GM08714 (cell line): ENCODE data around the gene REPS1.

Experiments
- H3K4me3 ChIP-seq: fragments of 200-500 bp; sonication (Bioruptor generic); 2 replicates; pipeline ENCODE4 v1.5.1; 2014; ENCODE audit warnings: mild to moderate bottlenecking, low read length, inconsistent platforms
- ZNF274 ChIP-seq: IDR thresholded peaks from 2 replicates; pipeline ENCODE4 v1.6.1; 2012; ENCODE audit warnings: mild to moderate bottlenecking, low read depth, low read length

REPS1 gene

DNA sequence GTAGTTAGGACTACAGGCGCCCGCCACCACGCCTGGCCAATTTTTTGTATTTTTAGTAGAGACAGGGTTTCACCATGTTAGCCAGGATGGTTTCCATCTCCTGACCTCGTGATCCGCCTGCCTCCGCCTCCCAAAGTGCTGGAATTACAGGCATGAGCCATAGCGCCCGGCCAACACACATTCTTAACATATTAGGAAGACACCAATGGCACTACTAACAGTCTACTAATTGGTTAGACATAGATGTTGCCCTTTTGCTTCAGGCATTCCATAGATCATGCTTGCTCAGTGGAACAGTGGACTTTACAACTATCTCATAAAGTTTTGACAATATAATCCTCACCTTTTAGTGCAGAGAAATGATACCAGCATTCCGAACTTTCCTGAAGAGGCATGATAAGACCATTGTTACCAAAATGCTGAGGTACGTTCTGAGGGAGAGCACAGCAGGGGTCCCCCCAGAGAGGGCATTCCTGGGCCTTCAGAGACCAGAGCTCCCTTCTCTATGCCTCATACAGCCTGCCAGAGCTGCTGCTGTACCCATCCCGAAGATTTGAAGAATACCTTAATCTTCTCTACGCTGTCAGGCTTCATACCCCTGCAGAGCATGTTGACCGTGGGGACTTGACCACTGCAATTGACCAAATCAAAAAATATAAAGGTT, 102.8 kb downstream of the REPS1 start:
- no peak for TF ChIP-seq ZNF274

DNA sequence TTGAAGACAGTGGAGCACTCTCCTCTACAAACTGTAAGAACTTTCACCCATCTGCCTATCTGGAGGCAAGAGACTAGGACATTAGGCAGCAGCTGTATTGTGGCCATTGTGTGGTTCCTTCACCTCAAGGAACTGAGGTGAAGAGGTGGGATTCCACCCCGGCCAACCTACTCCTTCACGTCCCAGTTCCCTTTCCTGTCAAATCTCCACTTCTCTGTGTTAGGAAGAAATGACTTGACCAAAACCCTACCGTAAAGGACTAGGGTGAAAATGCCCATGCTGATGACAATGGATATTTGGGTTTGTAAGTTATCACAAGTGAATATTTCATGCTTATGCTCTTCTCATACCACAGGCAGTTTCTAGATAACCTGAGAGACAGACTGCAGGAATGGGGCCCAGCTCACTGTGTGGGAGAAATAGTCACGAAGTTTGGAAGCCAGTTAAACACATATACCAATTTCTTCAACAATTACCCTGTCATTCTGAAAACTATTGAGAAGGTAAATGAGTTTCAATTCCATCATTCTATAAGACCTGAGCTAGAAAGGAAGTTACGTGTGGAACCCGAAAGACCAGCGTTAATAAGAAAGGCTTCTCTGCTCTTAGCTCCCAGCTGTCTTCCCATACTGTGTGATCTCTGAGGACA, 105.6 kb downstream of the REPS1 start:
- no peak for TF ChIP-seq ZNF274
- peak overlapping the region; percentile 15; the same call in 1 of the 2 replicates for H3K4me3 ChIP-seq

More for the DNA sequence above, 102.8 kb downstream of the REPS1 start:
- H3K4me3 ChIP-seq = no peak overlapping the region

DNA sequence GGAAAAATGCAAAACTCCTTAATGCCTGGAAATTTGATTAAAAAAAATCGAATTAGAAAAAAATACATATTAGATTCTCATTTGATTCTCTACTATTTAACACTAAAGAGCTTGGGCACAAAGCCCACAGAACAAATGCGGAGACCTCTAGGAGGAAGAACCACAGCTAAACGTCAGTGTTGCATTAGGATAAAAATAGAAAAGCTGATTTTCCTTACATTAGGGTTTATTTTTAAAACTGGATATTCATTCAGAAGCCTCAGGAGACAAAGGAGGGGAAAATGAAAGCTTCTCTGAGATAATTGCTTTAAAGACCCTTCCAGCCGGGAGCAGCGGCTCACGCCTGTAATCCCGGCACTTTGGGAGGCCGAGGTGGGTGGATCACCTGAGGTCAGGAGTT, 114.9 kb downstream of the REPS1 start:
- no peak overlapping the region for H3K4me3 ChIP-seq
- TF ChIP-seq ZNF274 = no peak

DNA sequence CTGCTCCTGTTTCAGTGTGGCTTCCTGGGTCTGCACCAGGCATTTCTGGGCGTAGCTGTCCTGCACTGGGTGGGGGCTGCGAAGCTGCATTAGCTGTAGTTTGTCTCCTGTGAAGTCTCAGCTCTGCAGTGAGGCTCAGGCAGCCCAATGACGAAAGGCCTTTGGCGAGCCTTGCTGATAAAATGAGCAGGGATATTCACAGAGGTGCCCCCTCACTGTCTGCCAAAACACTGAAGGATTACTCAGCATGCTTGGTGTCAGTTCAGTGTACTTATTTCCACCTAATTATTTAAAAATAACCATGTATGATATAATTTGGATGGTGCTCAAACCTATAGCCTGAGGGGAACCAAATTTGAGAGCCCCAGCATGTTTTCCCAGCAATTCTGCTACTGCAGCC, 118.7 kb downstream of the REPS1 start:
- no peak overlapping the region for H3K4me3 ChIP-seq
- no peak for TF ChIP-seq ZNF274

DNA sequence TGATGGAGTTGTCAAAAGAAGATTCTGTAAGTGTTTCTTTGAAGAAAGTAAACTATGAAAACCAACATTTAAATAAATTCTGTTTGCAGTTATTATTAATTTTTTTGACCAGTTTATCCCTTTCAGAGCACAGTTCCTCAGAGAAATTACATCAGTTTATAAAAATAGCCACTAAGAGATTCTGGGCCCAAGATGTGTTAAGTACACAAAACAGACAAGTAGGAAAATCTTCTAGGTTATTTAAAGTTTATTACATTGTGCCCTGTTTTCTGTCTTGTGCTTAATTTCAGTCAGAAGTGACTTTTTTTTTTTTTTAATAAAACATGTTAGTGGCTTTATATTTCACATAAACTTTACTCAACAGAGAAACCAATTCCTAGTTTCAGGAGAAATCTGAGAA, 119.9 kb downstream of the REPS1 start:
- TF ChIP-seq ZNF274 = no peak

DNA sequence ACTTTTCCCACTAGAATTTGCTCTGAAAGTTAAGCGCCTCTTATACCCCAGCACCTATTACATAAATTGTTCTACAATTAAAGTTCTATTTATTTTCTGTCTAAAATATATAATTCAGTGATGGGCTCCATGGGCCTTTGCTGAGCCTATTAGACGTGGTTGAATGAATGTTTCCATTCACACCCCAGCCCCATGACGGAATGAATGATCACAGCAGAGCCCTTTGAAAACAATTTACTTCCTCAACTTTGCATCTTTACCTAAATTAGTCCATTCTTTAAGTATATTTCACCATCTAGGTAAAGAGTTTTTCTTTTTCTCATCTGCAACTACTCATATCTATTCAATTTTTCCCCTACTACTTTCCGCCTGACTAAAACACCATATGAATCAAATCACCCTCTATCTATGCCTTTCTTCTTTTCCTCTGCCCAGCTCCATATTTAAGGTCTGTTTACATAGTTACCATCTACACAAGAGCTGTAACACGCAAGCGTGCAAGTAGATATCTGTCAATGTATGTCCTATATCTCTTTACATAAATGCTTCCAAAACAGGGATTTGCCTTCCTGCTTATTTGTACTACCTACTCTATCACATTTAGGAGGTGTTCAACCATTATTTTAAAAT, 122.5 kb downstream of the REPS1 start:
- no peak for TF ChIP-seq ZNF274
- no peak overlapping the region for H3K4me3 ChIP-seq

More for the DNA sequence above, 119.9 kb downstream of the REPS1 start:
- H3K4me3 ChIP-seq = no peak overlapping the region

DNA sequence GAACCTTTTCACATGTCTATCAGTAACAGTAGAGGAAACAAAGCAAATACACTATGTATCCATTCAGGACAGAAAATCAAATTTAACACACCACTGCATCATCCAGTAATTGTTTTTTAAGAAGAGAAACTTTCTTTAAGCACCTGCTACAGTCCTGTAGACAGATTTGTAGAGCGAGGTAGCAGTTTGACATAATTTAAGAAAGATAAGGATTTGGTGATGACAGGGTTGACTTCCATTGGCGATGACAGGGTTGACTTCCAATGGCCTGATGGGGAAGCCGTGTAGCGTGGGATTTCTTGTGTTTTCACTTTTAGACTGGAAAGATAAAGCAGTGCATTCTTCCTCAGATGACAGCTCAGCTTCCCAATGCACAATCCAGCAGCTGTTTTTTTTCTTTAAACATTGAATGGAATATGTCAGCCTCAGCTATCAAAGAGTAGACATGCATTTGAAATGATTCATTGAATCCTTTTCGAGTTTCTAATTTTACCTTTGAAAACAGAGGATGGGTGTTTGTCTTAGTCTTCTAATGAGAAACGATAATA, 123.6 kb downstream of the REPS1 start:
- no peak for TF ChIP-seq ZNF274

DNA sequence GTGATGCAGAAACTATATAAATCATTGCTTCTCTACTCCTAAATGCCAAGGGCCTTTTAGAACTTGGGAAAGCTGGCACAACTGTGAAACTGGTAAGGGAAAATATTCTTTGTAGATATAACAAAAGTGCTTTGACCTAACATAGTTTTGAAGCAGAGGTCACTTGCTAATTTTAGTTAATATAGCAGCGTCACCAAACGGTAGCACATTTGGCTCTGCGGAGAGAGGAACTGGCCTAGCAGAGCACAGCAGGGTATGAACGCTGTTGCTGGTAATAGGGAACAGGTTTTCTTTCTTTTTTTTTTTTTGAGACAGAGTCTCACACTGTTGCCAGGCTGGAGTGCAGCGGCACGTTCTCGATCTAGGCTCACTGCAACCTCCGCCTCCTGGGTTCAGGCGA, 124.7 kb downstream of the REPS1 start:
- no peak overlapping the region for H3K4me3 ChIP-seq
- TF ChIP-seq ZNF274 = no peak

More for the DNA sequence above, 123.6 kb downstream of the REPS1 start:
- no peak overlapping the region for H3K4me3 ChIP-seq

DNA sequence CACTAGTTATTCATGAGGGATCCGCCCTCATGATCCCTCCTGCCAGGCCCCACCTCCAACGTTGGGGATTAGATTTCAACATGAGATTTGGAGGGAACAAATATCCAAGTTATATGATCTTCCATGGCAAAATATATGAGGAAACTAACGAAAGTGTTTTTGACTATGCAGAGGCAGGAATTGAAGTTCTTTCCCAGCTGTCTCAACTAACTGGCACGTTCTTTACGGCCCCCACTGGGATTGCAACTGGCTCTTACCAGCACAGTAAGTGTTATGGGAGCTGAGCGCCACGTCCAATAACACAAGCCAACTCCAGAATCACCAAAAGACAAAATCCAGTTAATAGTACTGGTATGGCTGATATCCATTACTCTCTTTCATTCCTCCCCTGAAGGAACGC, 125.6 kb downstream of the REPS1 start:
- no peak for TF ChIP-seq ZNF274
- H3K4me3 ChIP-seq = no peak overlapping the region

DNA sequence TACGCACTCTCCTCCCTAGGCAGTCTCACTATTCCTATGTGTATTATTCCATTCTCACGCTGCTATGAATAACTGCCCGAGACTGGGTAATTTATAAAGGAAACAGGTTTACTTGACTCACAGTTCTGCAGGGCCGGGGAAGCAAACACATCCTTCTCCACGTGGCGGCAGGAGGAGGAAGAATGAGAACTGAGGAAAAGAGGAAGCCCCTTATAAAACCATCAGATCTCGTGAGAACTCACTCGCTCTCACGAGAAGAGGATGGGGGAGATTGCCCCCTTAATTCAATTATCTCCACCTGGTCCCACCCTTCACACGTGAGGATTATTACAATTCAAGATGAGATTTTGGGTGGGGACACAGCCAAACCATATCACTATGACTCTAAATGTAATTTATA, 130.3 kb downstream of the REPS1 start:
- no peak for TF ChIP-seq ZNF274
- H3K4me3 ChIP-seq = no peak overlapping the region

DNA sequence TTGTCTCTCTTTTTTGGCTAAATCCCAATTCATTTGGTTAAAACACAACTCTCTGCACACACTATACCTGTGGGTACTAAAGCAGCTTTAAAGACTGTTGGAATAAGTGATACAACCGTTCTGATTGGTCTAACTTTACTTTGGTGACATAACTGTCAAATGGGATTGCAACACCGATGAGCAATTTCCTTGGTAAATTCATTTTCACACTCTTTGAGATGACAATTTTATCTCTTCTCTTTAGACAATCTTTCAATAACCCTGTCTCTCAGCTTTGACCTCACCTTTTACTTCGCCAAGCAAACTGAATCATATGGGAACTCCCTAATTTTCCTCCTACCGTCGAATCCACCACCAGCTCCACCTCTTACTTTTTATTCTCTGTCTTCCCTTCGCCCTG, 131.4 kb downstream of the REPS1 start:
- TF ChIP-seq ZNF274 = no peak
- H3K4me3 ChIP-seq = no peak overlapping the region
